Head of caudate nucleus (tissue), 42 donors: ENCODE measurements around the gene TSEN54.
"Not testable (repeated sequence)": the region's sequence is repeated elsewhere in the genome, so short reads cannot be mapped to it uniquely, and the experiment has no call there.

Experiments used
- DNase-seq, 42 donors: peaks; one replicate each; pipeline versions ENCODE4 v3.0.0 to v3.0.0-alpha.2; 2020 to 2021; ENCODE audit warnings: mixed read lengths in 7 of 42
- intact Hi-C: fragments of 100-400 bp; cut with DNase I; formaldehyde crosslinking; loops from one replicate; pipeline ENCODE4 v1.15.0; 2022

TSEN54 gene

GRCh38 chr17:75513641-75514000 is 2.7 kb upstream of the TSEN54 start:
- DNase-seq, result no peak
- intact Hi-C loops, result no loop called here

GRCh38 chr17:75514299-75514918 is 1.9 kb upstream of the TSEN54 start:
- intact Hi-C loops, result loop anchor here (2.0 kb wide), 1 partner anchor 88 kb away; no protein-coding TSS in a partner anchor
- peak in 5 of 42 donors; percentile 25 to 76 (median 40) for DNase-seq

- intact Hi-C loops, result loop anchor here (2.0 to 5.0 kb wide), 3 partner anchors 58 to 88 kb away; partner anchors contain the start of genes MYO15B and TMEM94
- DNase-seq, result peak in 4 of 42 donors; percentile 30 to 60 (median 37)
Measured at GRCh38 chr17:75514919-75515495, 1.3 kb upstream of the TSEN54 start.

DNA sequence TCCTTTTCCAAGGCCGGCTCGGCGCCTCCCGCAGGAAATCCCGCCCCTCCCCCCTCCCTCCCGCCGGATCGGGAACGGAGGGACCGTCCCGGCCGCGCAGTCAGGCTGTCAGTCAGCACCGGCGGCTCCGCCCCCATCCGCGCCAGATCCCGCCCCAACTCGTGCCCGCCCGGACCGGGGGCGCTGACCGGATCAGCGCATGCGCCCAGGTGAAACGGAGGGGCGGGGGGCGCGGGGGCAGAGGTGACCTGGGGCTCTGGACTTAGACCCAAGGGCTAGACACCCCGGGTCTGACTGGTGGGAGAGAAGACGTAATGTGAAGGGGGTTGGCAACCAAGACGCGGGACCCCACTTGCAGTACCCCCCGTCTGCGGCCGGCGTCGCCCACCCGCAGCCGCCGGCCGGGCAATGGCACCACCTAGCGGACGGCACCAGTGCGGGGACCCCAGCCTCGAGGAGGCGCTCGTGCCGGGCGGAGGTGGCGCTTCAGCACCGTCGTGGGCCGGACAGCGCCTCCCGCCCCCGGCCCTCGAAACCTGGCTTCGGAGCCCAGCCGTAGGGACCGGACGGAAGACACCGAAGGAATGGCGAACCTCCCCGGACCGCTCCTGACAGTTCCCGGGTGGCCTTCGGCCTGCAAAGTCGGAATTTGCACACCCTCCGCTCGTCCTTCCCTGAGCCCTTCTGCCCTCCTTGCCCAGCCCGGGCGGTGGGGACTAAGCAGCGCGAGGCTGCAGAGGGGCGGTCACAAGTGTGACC is 653 bp upstream of the TSEN54 start, which contains the start of gene CASKIN2:
Gene CASKIN2, minus strand, starts transcription at position 42 of the 759 bp plus-strand sequence. CDS start 1,733 bp downstream, outside the sequence.
- intact Hi-C loops, result loop anchor here (2.0 to 5.0 kb wide), 3 partner anchors 58 to 89 kb away; partner anchors contain the start of genes MYO15B and TMEM94
- DNase-seq, result peak; percentile 90 to 99 (median 97)

DNA sequence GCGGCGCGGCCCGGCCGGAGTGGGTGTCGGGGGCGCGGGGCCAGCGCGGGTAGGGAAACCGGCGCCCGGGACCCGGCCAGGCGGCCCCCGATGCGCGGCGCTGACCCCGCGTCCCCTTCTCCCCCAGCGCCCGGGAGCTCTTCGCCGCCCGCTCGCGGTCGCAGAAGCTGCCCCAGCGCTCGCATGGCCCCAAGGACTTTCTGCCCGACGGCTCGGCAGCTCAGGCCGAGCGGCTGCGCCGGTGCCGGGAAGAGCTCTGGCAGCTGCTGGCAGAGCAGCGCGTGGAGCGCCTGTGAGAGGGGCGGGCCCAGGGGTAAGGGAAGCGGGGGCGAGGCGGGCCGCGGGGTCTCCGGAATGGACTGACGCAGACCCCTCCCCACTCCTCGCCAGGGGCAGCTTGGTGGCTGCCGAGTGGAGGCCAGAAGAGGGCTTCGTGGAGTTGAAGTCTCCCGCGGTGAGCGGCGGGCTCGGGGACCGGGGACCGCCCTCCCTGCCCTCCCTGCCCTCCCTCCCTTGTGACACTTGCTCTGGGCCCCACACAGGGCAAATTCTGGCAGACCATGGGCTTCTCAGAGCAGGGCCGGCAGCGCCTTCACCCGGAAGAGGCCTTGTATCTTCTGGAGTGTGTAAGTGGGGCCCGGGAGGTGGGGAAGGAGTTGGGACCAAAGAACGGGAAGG is 430 bp downstream of the TSEN54 start:
- DNase-seq, result peak in 6 of 42 donors; percentile 34 to 60 (median 56)
- intact Hi-C loops, result loop anchor here (5.0 kb wide), 2 partner anchors 59 to 71 kb away; partner anchors contain the start of genes MYO15B and TMEM94

- no peak for DNase-seq
- intact Hi-C loops, result loop anchor here (5.0 kb wide), 2 partner anchors 60 to 70 kb away; partner anchors contain the start of genes MYO15B and TMEM94
Measured at GRCh38 chr17:75517297-75517865, 1.1 kb downstream of the TSEN54 start.

DNA sequence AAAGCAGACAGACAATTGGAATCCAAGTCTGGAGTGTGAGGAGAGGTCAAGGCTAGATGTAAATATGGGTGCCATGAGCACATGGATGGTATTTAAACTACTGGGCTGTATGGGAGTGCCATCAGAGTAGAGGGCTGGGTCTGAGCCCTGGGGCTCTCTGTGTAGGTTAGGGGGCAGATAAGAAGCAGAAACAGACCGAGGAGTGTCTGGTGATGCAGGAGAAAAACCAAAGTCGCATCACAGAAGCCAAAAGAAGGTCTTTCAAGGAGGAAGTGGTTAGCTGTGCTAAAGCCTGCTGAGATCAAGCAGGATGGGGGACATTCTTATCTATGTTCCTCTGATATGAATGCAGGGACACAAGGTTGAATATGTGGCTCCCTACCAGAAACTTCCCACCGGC is 1.9 kb downstream of the TSEN54 start:
- no peak for DNase-seq
- intact Hi-C loops, result loop anchor here (5.0 kb wide), 2 partner anchors 61 to 69 kb away; partner anchors contain the start of genes MYO15B and TMEM94

GRCh38 chr17:75518983-75519537 is 2.7 kb downstream of the TSEN54 start:
- intact Hi-C loops, result loop anchor here (5.0 kb wide), 2 partner anchors 62 to 68 kb away; partner anchors contain the start of genes MYO15B and TMEM94
- no peak for DNase-seq

GRCh38 chr17:75520413-75520812 is 4.1 kb downstream of the TSEN54 start:
- DNase-seq, intact Hi-C loops: not testable (repeated sequence)

DNA sequence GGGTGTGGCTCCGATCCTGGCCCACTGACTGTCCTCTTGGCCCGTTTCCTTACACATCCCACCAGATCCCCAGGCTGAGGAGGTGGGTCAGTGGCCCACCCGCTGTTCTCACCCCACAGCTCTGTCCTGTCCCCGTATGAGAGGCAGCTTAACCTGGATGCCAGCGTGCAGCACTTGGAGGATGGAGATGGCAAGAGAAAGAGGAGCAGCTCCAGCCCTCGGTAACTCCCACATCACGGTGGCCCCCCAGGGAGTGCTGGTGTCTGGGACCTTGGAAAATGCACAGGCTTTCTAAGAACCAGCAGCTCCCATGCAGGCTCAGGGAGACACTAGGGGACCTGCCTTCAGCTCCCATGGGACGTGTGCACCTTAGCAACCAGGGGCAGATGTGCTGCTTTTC is 5.0 kb downstream of the TSEN54 start:
- DNase-seq, result no peak
- intact Hi-C loops, result no loop called here

DNA sequence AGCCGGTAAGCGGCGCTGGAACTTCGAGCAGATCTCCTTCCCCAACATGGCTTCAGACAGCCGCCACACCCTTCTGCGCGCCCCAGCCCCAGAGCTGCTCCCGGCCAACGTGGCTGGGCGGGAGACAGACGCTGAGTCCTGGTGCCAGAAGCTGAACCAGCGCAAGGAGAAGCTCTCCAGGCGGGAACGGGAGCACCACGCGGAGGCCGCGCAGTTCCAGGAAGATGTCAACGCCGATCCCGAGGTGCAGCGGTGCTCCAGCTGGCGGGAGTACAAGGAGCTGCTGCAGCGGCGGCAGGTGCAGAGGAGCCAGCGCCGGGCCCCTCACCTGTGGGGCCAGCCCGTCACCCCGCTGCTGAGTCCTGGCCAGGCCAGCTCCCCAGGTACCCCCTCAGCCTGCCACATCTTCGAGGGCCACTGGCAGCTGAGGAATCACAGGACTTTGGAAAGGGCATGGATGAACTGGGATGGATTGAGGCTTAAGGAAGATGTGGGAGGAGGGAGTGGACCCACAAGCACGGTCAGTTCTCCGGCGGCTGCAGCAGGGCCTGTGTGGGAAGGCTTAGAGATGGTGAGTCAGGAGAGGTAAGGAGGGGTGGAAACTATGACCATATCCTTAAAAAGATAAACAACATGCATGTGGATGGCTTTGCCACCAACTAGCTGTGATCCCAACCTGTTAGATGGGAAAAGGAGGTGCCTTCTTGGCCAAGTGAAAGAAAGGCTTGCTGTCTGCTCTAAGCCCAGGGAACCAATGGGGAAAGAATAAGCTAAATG is 5.8 kb downstream of the TSEN54 start:
- intact Hi-C loops, result no loop called here
- DNase-seq, result no peak

GRCh38 chr17:75523647-75524046 is 7.3 kb downstream of the TSEN54 start:
- intact Hi-C loops, result no loop called here
- DNase-seq, result no peak

- no peak for DNase-seq
- intact Hi-C loops, result no loop called here
Measured at GRCh38 chr17:75524269-75524969, 8.1 kb downstream of the TSEN54 start.

GRCh38 chr17:75524970-75525805 is 8.9 kb downstream of the TSEN54 start, which contains the start of gene LLGL2:
LLGL2 (plus strand) TSS chr17:75525697; CDS start chr17:75543427, 17,730 bp downstream.
- intact Hi-C loops, result no loop called here
- DNase-seq, result peak in 36 of 42 donors; percentile 42 to 82 (median 62)

DNA sequence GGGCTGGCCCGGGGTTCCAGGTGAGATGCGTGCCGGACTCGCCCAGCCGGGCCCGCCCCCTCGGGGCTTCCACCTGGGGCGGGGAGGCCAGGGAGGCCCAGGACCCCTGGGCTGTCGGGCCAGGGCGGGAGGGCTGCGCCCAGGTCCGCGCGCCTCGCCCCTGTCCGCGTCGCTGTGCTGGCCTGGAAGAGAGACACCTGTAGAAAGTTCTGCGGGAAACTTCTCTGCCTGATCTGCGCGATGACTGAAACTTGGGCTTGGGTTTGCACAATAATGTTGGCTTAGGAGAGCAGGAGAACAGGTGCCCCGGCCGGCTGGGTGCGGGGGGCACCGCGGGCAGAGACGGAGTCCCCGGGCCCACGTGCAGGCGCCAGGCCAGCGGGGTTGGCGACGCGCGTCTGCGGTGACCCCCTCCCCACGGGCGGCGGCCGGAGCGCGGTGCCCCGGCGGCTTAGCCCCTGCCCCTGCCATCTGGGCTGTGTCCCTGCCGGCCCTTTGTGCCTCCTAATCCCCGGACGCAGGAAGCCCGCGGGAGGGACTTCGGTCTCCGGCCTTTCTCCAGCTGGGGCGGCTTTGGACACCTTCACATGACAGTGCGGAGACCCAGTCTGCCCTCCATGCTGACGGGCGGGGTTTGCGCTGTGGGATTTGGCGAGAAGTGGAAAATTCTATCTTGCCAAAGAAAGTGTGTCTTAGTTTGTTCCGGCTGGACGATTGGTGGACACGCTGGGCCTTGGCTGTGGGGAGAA is 9.7 kb downstream of the TSEN54 start:
- DNase-seq, result no peak
- intact Hi-C loops, result no loop called here
